RWPE1 (cell line): Measurements from ENCODE around the gene SIGLEC6.

Experiments used
- CTCF ChIA-PET: fragments of 350-600 bp; sonication (Branson Sonifier 250); formaldehyde crosslinking; extraction: SDS; loops from one replicate; lab custom pipeline; 2021; lab: Yijun Ruan, JAX
- POLR2A ChIA-PET: fragments of 400-600 bp; formaldehyde crosslinking; extraction: SDS; loops from one replicate; lab custom pipeline; 2020; ENCODE audit warnings: antibody characterized with exemption; ENCODE audit not compliant: low non-redundant PET; lab: Yijun Ruan, JAX
- DNase-seq: peaks from one replicate; pipeline ENCODE4 v3.0.0; 2012; ENCODE audit warnings: low spot score
- H3K27ac ChIP-seq: fragments of 450-650 bp; 2 replicates; pipeline ENCODE4 v1.5.1; 2017
- TF ChIP-seq, protein P1 (sequence below): fragments of 450-650 bp; conservative IDR thresholded peaks from 2 replicates; pipeline ENCODE4 v1.5.1; 2017; ENCODE audit warnings: low read depth, mild to moderate bottlenecking

SIGLEC6 gene

DNA sequence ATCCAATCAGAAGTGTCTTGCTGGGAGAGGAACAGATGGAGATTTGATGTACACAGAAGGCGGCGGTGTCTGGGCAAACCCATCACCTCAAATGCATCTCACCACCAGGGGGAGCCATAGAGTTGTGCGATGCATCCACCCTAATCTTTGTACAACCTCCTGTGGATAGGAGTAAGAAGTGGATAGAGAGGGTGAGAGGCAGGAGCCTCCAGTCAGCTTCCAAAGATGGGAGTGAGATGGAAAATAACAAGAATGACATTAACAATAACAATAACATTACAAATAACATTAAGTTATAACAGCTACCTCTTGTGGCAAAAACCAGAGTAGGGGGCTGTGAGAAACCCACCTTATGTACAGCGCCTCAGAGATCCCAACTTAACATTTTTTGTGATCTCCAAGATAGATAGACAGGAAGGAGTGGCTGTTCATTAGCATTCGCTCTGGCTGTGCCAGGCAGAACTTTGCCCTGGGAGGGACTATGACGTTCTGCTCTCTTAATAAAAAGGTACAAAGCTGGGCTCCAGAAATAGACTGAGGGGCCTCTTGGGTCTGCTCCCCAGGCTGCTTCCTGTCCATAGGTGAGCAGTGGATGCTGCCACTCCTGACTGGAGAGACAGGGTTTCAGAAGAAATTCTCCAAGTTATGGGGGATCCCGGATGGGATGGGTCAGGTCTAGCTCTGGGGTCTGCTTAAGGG, 58.3 kb downstream of the SIGLEC6 start:
- H3K27ac ChIP-seq, result no peak overlapping the region
- POLR2A ChIA-PET, result no interaction called here
- CTCF ChIA-PET, result interaction anchor here (0.5 to 2.2 kb wide), 17 partner anchors 9 to 307 kb away, joined by 3 to 13 read pairs (median 4); partner anchors contain the start of genes CLDND2 and SIGLEC10
- DNase-seq, result peak; percentile 63
- TF ChIP-seq, protein P1, sequence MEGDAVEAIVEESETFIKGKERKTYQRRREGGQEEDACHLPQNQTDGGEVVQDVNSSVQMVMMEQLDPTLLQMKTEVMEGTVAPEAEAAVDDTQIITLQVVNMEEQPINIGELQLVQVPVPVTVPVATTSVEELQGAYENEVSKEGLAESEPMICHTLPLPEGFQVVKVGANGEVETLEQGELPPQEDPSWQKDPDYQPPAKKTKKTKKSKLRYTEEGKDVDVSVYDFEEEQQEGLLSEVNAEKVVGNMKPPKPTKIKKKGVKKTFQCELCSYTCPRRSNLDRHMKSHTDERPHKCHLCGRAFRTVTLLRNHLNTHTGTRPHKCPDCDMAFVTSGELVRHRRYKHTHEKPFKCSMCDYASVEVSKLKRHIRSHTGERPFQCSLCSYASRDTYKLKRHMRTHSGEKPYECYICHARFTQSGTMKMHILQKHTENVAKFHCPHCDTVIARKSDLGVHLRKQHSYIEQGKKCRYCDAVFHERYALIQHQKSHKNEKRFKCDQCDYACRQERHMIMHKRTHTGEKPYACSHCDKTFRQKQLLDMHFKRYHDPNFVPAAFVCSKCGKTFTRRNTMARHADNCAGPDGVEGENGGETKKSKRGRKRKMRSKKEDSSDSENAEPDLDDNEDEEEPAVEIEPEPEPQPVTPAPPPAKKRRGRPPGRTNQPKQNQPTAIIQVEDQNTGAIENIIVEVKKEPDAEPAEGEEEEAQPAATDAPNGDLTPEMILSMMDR, result peak; percentile 90

DNA sequence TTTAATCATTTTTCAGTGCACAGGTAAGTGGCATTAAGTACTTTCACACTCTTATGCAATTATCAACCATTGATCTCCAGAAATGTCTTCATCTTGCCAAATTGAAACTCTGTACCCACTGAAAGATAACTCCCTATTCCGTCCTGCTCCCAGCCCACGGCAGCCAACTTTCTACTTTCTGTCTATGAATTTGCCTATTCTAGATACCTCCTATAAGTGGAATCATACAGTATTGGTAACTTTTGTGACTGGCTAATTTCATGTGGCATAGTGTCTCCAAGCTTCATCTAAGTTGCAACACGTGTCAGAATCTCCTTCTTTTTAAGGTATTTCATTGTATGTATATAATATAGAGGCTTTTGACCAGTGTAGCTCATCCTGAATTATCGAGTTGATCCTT, 58.9 kb downstream of the SIGLEC6 start:
- no peak overlapping the region for H3K27ac ChIP-seq
- ChIA-PET CTCF (interaction anchor here (0.6 to 2.2 kb wide), 11 partner anchors 9 to 231 kb away, joined by 3 to 13 read pairs (median 5); partner anchors contain the start of gene SIGLEC10), POLR2A (no interaction called here)
- TF ChIP-seq, protein P1, result no peak
- no peak for DNase-seq

DNA sequence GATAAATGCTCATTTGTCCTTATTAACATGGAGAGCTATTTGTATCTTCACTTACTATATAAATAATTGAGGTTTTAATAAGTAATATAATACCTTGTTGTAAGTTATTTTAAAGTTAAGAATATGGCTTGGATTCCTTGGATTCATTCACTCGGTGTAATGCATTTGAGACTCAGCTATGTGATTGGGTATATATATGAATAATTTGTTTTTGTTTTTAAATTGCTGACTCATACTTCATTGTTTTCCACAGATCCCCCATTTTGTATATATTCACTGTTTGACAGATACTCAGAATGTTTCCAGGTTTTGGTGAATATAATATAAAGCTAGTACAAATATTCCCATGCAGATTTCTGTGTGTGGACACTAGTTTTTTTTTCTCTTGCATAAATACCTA, 59.9 kb downstream of the SIGLEC6 start:
- ChIA-PET CTCF (interaction anchor here (0.6 to 2.2 kb wide), 2 partner anchors 186 to 329 kb away, joined by 3 to 13 read pairs; no protein-coding TSS in a partner anchor), POLR2A (no interaction called here)
- DNase-seq, result no peak
- TF ChIP-seq, protein P1, result no peak
- H3K27ac ChIP-seq, result no peak overlapping the region

DNA sequence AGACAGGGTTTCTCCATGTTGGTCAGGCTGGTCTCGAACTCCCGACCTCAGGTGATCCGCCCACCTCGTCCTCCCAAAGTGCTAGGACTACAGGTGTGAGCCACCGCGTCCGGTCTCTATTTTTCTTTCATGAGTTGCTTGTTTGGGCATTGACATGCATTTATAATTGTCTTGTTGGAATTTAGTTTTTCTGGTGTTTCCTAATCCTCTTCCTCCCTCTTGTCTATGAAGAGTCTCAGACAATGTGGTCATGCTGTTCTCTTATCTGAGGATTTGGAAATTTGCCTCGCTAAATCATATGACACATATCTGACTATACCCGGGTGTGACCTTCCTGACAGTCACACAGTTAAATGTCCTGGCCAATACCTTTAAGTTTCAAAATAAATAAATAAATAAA, 60.5 kb downstream of the SIGLEC6 start:
- TF ChIP-seq, protein P1, result no peak
- no peak for DNase-seq
- CTCF ChIA-PET, result interaction anchor here (0.6 kb wide), 1 partner anchor 329 kb away, joined by 3 read pairs; no protein-coding TSS in a partner anchor
- H3K27ac ChIP-seq, result no peak overlapping the region
- POLR2A ChIA-PET, result no interaction called here

DNA sequence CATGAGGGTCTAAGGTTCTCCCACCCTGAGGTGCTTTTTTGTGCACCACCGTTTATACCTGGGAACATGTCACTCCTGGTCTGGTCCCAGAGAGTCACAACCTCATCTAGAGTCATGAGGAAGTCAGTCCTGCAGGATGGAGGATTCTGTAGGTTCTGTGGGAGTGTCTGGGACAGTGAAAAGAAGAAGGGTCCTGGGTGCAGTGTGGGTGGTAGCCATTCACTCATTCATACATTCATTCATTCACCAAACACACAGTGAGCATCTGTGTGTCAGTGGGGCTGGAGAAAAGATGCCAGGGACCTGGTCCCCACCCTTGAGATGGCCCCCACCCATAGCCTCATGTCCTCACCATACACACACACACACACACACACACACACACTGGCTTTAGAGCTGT, 61.8 kb downstream of the SIGLEC6 start:
- CTCF ChIA-PET, result no interaction called here
- TF ChIP-seq, protein P1, result no peak
- H3K27ac ChIP-seq, result no peak overlapping the region
- POLR2A ChIA-PET, result no interaction called here
- no peak for DNase-seq

DNA sequence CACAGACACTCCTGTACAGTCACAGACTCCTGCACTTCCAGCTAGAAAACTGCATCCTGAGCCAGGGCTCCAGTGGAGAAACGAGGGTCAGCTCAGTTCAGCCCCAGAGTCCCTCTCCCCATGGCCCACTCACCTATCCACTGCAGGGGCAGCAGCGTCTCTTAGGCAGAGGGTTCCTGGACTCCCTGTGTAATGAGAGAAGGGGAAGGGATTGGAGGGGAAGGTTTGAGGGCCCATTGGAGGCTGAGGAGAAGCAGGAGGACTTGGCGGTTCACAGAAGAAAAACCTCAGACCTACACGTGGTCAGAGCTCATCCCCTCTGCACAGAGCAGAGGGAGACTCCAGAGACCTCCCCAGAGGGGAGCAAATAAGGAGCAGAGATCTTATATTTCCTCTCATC, 62.3 kb downstream of the SIGLEC6 start:
- ChIA-PET POLR2A (no interaction called here), CTCF (no interaction called here)
- DNase-seq, result no peak
- TF ChIP-seq, protein P1, result no peak
- H3K27ac ChIP-seq, result no peak overlapping the region
